Erythroblast (primary cell): ENCODE data around the gene HOXD13.

Experiments
- DNase-seq, 2 experiments: peaks; one replicate each; lab custom pipeline; 2025; lab: John Stamatoyannopoulos, UW
- GATA1 ChIP-seq: IDR thresholded peaks from 2 replicates; pipeline ENCODE4 v1.6.1; 2011; ENCODE audit warnings: low read depth, mild to moderate bottlenecking, control low read depth, low read length, moderate library complexity
- POLR2A ChIP-seq: IDR thresholded peaks from 2 replicates; pipeline ENCODE4 v1.6.1; 2011; ENCODE audit warnings: mild to moderate bottlenecking, low read length

Gene HOXD13

DNA sequence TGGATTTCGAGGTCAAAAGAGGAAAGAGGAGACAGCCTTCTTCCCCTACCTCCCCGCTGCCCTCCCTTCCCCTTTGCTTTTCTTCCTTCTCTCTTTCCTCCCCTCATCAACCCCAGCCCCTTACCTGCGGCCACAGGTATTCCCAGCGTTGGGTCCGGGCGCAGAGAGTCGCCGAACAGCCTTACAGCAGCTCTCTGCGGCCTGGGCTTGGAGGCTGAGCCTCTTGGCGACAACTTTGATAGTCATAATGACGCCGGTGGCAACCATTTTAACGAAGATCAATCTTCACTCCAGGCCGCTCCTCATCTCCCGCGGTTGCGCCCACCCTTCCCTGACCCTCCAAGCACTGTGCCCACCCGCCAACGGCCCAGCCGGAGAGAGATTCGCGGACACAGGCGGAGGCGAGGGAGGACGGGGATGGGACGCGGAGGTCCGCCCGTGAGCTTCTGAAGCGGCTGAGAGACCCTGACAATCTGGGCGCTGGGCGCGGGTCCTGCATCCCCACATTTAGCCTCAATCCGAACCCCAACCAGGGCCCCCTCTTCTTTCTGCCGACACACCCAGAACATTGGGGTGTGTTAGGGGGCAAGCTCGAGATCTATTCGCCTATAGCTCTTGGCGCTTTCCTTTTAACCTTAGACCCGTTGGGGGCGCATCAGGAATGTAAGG, 7.3 kb upstream of the HOXD13 start:
- TF ChIP-seq GATA1, result no peak
- TF ChIP-seq POLR2A, result no peak
- no peak for DNase-seq

DNA sequence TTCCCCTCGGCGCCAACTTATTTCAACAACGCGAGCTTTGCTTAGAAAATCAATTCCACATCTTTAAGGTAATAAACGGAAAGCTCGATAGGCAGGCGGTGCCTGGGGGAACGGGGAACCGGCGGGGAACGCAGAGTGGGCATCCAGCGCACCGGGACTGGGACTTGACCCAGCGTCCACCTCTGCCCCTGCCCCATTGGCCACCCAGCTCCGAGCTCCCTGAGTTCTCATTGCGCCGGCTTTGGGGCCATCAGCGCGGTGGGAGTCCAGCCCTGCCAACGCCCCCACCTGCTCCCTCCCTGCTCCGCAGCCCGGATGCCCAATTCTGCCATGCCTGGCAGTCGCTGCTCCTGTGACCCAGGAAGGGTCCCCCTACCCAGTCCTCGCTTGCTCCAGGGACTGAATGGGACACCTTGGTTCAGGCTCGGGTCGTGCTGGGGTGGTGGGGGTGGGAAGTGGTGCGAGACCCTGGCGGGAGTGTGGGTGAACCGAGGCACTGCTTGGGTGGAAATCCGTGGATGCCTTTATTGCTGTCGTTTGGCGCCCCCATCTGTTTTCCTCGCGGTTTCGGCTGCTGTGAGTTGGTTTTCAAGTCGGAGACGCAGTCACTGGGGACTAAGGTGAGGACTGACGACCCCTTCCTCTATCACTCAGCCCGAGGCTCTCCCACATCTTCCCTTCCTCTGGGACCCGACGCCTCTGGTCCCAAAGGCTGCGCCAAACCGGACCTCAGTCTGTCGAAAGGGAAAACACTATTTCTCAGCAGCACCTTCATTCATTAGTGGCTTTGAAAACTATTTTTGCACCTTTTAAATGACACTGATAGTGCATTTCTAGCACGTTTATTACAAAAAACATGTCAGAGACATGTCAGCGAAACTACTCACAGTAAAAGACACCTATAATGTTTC, 6.4 kb upstream of the HOXD13 start:
- TF ChIP-seq GATA1, result no peak
- TF ChIP-seq POLR2A, result no peak
- DNase-seq, result peak; percentile 42 to 66

DNA sequence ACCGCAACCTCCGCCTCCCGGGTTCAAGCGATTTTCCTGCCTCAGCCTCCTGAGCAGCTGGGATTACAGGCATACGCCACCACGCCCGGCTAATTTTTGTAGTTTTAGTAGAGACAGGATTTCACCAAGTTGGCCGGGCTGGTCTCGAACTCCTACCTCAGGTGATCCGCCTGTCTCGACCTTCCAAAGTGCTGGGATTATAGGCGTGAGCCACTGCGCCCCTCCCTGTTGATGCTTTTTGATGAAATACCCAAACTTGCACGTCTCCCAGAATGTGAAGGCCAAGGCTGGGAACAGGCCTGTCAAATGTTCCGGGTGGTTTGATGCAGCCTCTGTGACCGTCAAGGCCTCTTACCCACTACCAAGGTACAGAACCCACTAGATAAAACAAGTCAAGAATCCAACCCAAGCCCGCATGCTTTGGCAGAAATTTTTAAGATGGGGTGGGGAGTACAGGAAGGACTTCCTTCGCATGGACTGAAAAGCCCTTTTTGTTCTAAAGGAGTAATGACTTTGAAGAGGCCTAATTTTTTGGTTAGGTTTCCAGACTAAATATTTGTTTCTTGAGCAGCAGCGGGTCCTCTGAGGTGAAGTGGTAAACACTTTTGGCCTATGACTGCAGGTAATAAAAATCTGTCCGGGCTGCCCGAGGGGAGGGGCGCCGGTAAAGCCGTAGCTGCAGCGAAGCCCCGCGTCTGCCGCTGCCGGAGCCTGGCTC, 5.0 kb upstream of the HOXD13 start:
- DNase-seq, result no peak
- TF ChIP-seq GATA1, result no peak
- no peak for TF ChIP-seq POLR2A

DNA sequence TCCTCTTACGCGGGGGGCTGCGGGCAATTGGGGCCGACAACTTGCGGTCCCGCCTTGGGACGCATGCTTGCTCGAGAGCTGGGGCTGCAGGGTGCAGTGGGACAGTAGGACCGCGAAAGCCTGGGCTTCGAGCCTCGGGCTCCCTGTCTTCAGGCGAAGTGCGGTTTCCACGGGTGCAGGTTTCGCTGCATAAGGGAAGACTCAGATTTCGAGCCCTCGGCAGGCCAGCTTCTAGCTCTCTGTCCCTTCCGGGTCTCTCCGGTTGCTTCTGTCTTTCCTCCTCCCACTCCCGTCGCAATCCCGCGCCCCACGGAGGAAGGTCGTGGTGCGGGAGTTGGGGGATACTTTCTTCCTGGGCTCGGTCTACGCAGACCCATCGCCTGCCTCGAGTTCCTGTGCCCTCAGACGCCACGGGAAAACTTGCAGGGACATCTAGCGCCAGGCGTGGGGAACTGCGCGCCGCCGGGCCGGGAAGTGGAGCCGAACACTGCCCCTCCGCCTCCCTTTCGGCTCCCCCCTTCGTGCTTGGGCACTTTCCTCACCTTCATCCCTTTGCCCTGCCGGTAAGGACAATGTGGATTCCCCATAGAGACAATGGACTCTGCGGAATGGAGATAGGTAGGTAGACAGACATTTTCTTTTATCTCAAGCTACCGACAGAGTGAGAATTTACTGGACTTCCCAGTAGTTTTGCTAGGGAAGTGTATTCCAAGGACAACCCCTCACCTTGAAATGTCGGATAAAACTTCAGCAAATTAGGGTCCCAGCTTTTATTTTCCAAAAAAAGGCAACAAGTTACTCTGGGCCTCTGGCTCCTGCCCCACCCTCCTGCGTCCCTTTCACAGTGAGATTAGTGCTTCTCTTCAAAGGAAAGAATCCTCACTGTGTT, 4.2 kb upstream of the HOXD13 start:
- TF ChIP-seq POLR2A, result no peak
- TF ChIP-seq GATA1, result no peak
- peak; percentile 28 to 56 for DNase-seq

DNA sequence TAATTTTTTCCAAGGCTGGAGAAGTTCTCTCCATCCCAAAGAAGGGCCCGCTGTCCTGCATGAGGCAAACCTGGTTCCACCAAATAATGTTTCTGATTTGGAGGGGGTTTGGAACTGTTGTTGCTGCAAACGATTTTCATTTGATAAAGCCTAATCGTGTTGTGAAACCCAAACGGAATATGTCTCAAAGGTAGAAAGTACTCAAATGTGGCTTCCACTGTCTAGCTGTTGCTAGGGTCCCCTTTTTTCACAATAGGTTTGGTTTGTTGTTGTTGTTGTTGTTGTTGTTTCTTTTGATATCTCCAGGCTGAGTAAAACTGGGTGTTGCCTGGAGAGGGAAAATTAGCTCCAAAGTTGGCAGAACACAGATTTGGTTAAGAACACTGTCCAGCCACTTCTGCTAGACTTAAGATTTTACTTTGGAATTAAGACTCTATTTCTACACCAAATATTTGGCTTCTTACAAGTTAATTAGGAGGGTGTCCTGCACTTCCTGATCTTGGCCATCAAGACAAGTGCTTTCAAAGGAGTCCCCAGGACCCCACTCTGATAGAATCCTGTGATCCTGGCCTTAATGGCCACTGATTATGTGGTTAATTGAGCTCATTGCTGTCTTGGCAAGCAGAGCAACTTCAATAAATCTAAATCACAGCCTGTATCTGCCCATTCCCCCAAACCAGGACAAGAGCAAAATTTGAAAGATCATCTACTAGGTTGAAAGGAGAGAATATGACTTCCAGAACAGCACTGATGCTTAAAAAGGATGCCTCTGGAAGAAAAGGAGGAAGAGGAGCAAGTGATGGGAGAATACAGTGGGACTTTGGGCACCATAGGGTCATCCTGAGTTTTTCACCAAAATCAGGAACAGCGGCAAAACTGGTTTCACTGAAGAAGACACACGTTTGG, 3.3 kb upstream of the HOXD13 start:
- no peak for DNase-seq
- no peak for TF ChIP-seq GATA1
- no peak for TF ChIP-seq POLR2A

DNA sequence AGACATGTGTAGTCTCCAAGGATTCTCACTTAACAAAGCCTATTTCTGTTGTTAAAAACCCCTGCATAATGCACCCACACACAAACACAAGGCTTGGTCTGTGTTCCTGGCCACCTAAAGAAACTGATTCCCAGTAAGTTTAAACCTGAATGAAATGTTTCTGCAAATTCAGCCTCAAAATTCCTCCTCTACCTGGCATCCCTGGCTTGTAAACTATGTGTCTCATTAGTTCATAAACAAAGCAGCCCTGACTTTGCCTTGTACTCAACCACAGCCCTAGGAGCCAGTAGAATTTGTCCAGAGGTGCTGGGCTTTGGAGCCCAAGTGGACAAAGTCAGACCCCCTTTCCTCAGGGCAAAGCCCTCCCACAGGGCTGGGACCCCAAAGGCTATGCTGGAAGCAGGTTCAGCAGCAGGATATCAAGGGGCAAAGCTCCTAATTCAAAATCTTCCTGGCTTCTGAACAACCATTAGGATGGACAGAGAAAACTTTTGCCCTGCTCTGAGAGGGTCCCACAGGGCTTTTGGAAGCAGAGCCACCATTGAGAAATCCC, 2.6 kb upstream of the HOXD13 start:
- TF ChIP-seq GATA1 (no peak), POLR2A (no peak)

DNA sequence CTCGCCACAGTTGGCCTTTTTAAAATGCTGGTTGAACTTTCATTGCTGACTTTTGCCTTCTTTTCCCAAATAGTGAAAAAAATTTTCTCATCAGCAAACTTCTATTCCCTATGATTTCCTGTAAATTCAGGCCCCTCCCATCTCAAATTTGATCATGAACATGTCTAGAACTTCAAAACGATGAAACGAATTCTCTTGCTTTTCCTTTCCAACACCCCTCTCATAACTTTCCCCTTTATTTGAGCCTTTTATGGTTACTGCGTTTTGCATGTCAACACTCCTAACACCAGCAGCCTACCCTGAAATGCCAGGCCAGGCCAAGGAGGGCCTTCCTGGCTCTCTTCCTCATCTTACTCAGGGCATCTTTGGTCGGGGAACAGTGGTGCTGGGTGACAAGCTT, 1.7 kb upstream of the HOXD13 start:
- TF ChIP-seq GATA1 (no peak), POLR2A (no peak)
- no peak for DNase-seq

More for the DNA sequence above, 2.6 kb upstream of the HOXD13 start:
- no peak for DNase-seq

DNA sequence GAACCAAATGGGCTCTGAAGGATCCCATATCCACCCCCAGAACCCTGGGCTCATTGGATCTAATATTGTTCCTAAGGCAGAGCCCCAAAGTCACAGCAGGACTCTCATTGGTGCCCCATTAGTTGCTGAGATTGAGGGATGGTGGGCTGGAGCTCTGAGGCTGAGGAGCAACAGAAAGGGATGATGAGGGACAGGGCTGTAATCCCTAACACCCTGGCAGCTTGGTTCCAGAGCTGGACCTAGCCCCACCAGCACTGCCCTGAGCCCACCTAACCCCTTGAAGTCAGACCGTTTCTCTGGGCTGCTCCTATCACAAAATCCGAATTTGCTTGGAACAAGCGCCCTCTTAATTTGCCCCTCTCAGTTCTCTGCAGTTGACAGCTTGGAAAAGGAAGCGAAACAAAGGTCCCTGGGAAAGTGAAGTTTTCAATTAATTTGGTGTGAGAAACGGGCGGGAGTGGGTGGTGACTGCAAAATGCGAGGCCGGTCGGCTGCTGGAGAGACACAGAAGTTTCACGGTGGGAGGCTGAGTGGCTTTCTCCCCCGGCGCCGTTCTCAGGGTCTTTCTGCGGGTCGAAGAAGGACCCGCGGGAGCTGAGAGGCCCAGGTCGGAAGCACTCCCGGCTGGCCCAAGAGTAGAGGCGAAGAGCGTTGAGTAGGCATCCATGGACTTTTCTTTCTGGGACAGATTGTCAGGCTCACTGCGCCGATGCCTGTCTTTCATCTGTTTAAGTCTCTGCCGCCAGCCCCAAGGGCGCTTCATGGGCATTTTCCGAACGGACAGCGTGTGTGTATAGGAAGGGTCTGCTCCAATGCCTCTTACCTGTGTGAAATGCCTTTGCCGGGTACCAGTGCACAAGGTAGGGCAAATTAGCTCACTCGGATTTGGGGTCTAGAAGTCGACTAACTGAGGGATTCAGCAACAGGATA, 927 bp upstream of the HOXD13 start:
- no peak for DNase-seq
- TF ChIP-seq GATA1 (no peak), POLR2A (no peak)

DNA sequence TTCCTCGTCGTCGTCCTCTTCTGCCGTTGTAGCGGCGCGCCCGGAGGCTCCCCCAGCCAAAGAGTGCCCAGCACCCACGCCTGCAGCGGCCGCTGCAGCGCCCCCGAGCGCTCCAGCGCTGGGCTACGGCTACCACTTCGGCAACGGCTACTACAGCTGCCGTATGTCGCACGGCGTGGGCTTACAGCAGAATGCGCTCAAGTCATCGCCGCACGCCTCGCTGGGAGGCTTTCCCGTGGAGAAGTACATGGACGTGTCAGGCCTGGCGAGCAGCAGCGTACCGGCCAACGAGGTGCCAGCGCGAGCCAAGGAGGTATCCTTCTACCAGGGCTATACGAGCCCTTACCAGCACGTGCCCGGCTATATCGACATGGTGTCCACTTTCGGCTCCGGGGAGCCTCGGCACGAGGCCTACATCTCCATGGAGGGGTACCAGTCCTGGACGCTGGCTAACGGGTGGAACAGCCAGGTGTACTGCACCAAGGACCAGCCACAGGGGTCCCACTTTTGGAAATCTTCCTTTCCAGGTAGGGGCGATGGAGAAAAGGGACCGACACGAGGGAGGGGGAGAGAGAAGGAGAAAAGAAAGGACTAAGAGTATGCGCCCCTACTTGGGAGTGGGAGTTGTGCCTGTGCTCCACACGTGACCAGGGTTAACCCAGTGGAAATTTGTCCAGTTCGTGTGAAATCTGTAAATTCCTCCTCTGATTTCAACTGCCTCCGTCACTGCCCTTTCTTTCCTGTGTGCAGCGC, 800 bp downstream of the HOXD13 start:
- DNase-seq, result peak in 1 of 2 experiments; percentile 19
- no peak for TF ChIP-seq GATA1
- TF ChIP-seq POLR2A, result no peak

DNA sequence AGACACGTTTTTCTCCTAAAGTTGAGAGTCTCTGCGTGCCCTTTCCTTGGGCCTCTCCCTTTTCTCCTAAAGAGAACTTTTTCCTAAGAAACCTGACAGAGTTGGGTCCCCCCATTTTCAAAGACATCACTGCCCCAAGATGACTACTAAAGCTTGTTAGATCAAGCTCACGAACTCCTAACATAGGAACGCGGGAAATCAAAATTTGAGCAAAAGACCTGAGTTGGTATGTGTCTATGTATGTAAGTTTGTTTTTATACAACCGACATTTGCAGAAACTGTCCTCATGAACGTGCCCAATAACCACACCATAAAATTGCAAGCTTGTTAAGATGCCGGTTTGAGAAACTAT, 1.4 kb downstream of the HOXD13 start:
- no peak for TF ChIP-seq GATA1
- TF ChIP-seq POLR2A, result no peak
- no peak for DNase-seq

DNA sequence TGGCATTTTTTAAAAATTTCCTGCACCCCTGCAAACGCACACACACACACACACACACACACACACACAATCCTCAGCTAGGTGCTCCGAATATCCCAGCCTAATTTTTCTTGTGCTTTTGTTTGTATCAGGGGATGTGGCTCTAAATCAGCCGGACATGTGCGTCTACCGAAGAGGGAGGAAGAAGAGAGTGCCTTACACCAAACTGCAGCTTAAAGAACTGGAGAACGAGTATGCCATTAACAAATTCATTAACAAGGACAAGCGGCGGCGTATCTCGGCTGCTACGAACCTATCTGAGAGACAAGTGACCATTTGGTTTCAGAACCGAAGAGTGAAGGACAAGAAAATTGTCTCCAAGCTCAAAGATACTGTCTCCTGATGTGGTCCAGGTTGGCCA, 1.8 kb downstream of the HOXD13 start:
- DNase-seq, result no peak
- TF ChIP-seq GATA1 (no peak), POLR2A (no peak)
